NCI-H1048 (cell line): Measurements from ENCODE around the gene SENP5.
"Not testable (repeated sequence)": the region's sequence is repeated elsewhere in the genome, so short reads cannot be mapped to it uniquely, and the experiment has no call there.

Experiments used
- DNase-seq: peaks from one replicate; lab custom pipeline; 2025; lab: John Stamatoyannopoulos, UW

SENP5 gene

GRCh38 chr3:196942915-196943277, 75.2 kb downstream of the SENP5 start:
- DNase-seq = no peak

DNA sequence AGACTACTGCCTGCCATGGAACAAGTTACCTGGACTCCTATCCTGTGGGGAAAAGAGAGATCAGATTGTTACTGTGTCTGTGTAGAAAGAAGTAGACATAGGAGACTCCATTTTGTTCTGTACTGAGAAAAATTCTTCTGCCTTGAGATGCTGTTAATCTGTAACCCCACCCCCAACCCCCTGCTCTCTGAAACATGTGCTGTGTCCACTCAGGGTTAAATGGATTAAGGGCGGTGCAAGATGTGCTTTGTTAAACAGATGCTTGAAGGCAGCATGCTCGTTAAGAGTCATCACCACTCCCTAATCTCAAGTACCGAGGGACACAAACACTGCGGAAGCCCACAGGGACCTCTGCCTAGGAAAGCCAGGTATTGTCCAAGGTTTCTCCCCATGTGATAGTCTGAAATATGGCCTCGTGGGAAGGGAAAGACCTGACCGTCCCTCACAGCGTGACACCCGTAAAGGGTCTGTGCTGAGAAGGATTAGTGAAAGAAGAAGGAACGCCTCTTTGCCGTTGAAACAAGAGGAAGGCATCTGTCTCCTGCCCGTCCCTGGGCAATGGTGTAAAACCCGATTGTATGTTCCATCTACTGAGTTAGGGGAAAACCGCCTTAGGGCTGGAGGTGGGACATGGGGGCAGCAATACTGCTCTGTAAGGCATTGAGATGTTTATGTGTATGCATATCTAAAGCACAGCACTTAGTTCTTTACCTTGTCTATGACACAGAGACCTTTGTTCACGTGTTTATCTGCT, 76.5 kb downstream of the SENP5 start:
- not testable (repeated sequence) for DNase-seq

DNA sequence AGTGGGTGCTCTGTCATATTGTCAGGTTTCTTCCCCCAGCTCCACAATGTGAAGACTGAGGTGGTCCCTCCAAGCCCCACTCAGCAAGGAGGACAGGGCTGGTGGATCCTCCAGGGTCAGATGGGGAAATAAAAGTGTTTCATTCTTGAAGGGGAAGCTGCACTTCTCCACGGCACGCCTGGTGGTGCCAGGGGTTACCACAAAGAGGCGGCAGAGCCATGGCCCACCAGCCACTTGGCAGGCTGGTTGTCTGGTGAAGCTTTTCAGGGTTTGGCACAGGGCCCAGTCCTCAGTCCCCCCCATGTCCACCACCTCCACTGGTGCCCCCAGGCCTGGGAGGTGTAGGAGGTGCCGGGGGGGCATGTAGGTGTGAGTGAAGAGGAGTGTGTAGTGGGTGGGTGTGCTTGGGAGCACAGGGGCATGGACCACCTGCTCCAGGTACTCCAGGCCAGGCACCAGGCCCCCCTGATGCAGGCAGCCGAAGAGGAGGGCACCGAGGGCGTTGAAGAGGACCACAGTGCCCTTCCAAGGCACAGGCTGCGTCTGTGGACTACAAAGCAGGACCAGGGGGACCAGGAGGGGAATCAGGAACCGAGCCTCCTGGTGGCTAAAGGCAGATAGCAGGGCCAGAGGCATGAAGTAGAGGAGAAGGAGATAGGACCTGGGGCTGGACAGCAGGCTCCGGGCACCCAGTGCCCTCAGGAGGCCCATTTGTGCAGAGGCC, 79.6 kb downstream of the SENP5 start:
- no peak for DNase-seq

GRCh38 chr3:196947860-196948441, 80.2 kb downstream of the SENP5 start:
- DNase-seq = no peak

DNA sequence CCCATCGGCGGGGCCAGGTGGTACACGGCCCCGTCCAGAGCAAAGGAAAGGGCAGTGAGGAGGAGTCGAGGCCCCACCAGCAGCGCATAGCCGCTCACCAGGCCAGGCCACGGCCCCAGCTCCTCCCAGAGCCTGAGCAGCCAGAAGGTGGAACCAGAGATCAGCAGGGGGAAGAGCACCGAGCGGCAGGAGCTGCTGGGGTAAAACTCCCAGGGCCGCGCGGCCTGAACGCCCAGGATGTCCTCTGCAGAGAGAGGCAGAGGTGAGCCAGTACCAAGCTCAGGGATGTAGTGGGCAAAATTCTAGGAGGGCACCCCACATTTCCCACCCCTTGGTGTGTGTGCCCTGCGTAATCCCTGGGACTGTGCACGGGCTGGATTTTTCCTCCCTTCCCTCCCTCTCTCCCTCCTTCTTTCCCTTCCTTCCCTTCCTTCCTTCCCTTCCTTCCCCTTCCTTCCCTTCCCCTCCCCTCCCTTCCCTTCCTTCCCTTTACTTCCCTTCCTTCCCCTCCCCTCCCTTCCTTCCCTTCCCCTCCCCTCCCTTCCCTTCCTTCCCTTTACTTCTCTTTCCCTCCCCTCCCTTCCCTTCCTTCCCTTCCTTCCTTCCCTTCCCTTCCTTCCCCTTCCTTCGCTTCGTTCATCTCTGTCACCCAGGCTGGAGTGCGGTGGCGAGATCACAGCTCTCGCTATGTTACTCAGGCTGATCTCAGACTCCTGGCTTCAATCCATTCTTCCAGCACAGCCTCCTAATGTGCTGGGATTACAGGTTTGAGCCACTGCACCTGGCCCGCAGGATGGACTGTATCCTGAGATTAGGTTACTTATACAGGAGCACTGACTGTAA, 80.9 kb downstream of the SENP5 start:
- no peak for DNase-seq

GRCh38 chr3:196949285-196949619, 81.5 kb downstream of the SENP5 start:
- DNase-seq = no peak

- no peak for DNase-seq
Observed at GRCh38 chr3:196949750-196950149, 82.0 kb downstream of the SENP5 start.

DNA sequence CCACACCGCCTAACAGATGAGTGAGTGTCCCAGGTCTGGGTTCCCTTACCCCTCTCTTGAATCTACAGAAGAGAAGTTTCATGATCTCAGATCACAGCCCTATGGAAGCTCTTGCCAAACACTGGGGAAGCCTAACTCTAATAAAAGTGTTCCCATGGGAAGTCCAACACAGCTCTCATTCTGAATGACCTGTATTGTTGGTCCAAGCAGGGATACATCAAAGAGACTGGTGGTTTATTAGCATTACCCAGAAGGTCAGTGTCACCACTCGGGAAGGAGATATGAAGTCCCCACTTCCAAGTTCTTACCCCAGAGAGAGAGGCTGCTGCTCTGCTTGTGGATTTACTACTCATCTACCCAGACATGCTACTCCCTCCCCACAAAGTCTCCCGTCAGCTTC, 83.7 kb downstream of the SENP5 start:
- DNase-seq = no peak

GRCh38 chr3:196954832-196955231, 87.1 kb downstream of the SENP5 start:
- no peak for DNase-seq

- DNase-seq = no peak
Observed at GRCh38 chr3:196962108-196962929, 94.6 kb downstream of the SENP5 start.

DNA sequence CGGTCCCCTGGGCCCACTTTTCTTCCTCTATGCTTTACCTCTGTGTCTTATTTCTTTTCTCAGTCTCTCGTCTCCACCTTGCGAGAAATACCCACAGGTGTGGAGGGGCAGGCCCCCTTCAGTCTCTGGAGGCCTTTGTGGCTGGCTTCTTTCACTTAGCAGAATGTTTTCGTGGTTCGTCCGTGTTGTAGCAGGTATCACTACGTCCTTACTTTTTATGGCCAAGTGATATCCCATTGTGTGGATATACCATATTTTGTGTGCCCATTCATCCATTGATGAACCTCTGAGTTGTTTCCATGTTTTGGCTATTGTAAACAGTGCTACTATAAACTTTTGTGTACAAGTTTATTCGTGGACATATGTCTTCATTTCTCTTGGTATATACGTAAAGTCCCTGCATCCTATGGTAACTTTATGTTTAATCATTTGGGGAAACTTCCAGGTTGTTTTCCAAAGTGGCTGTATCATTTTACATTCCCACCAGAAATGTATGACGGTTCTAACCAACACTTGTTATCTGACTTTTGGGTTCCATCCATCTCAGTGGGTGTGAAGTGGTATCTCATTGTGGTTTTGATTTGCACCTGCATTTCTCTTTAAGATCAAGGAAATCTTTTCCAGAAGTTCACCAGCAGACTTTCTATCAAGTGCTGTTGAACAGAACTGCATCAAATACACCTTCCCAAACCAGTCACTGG, 95.4 kb downstream of the SENP5 start:
- no peak for DNase-seq

DNA sequence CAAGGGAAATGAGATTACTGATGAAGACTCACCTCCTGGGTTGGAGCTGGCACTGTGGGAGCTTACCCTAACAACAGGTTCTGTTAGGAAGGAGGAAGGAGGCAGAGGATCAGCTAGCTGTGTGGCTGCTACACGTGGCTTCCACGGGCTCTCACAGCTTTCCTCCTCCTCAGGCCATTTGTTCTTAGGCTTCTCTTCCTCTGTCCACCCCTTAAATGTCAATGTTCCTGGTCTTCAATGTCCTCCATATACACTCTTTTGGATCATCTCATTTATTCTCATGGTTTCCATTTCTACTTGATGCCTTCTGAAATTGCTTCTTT, 95.9 kb downstream of the SENP5 start:
- DNase-seq = no peak

GRCh38 chr3:196965112-196965803, 97.5 kb downstream of the SENP5 start:
- DNase-seq = no peak

- DNase-seq = no peak
Observed at GRCh38 chr3:196965804-196966173, 98.1 kb downstream of the SENP5 start.

GRCh38 chr3:196966526-196967401, 99.0 kb downstream of the SENP5 start:
- no peak for DNase-seq

GRCh38 chr3:196967412-196968232, 99.9 kb downstream of the SENP5 start:
- DNase-seq = no peak

DNA sequence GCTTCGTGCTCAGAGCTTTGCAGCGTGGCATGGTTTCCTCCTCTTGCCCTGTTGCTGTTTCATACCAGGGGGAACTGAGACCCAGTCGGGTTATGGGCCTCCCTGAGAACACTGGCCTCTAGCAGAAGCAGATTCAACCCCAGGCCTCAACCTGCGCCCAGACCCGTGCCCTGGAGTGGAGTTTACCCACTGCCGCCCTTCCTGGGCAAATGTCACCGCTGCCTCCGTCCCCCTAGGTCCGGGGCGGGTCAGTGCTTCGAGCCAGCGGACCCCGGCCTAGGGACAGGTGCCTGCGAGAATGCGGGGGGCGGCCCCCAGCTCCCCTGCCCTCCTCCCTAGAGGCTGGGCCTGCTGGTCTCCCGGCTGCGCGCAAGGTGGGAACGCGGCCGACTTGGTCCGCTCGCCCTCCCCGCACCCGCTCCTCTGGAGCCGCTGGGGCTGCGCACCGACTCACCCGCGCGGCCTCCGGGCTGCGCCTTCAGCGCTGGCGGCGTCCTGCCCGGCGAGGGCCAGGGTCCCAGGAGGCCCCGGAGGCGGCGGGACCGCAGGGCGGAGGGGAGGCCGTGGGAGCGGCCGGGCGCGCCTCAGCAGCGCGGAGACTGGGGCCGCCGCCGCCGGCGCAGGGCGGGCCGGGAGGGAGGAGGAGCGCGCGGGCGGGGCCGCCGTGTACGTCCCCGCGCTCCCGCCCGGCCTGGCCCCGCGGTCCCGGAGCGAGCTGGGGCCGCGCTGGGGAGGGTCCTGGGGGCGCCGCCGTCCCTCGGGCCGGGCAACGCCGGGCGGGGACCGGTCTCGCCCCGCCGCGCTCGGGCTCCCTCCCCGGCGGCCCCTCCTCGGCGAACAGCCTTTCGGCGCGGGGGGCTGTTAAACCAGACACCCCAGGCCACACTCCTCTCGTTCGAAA, 100.8 kb downstream of the SENP5 start, which contains the start of gene PIGZ:
Gene PIGZ (minus strand): TSS at position 601 of the 901 bp plus-strand sequence. CDS start 16,802 bp downstream, outside the sequence.
- no peak for DNase-seq
